NCI-H128 (cell line): ENCODE measurements around the gene AAGAB.

Experiments
- DNase-seq: peaks from one replicate; lab custom pipeline; 2025; ENCODE audit not compliant: unreplicated experiment; lab: John Stamatoyannopoulos, UW

AAGAB gene

DNA sequence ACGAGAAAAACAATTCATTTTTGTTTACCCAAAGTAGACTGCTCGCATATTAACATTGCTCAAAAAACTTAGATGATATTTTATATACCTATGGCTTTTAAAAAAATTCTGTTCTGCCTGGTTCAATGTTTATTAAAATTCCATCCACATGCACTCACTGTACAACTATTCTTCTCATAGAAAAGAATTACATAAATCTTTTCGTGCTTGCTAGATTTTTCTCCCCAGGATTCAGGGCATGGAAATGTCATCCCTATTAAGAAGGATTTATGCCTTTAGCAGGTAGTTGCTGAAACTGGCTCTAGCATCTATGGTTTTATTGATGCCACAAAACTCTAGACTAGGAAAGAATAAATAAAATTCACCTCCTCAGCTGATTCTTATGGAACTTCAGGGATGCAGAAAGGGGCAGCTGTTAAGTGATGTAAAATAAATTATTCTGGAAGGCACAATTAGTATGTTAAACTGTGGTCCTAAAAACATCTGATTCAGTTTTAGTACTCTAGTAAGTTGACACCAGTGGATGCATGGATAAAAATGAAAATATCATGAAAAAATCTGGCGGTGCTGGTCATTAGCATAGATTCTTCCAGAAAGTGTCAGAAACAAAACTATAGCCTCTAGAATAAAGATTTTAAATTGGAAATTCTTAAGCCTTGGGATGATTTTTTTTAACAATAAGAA, 41.6 kb downstream of the AAGAB start:
- no peak for DNase-seq

DNA sequence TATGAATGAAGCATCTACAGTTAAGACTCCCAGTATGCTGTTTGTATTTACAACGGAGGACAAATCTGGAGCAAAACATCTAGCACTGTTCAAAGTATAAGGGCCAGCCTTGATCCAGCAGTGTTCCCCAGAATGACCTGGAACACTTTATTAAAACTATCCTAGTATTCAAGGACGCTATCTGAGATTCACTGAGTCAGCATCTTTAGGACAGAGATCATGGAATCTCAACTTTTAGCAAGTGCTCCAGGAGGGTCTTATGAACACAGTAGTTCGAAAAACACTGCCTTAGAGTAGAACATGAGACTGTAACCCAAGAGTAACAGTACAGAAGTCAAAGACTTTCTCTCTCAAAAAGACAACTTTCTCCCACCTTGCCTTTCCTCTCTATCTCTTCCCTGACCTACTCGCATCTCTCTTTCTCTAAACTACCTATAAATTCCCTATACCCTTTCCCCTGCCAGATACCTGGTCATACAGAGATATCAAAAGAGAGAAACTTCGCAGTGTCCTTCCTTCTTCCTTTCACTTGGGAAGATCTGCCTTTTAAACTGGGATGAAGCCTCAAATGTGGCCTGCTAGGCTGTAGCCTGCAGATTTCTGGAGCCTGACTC, 43.8 kb downstream of the AAGAB start:
- no peak for DNase-seq

DNA sequence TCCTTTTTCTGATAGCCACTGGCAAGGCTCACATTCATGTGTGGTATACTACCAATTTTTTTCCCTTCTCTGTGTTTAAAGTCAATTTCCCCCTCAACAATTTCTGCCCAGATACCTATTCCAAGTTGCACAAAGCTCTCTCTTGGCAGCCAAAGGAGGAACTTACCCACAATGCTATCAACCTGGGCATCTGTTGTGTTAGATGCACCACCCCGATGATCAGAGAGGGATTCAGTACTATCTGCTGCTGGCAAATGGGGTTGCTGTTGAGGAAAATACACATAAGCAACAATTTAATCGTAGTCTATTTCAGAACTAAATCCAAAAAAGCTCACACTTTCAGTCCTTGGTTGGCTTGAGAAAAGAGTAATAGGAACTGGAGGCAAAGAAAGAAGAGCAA, 46.1 kb downstream of the AAGAB start:
- no peak for DNase-seq

GRCh38 chr15:67207555-67208207, 46.8 kb downstream of the AAGAB start:
- DNase-seq, result no peak

DNA sequence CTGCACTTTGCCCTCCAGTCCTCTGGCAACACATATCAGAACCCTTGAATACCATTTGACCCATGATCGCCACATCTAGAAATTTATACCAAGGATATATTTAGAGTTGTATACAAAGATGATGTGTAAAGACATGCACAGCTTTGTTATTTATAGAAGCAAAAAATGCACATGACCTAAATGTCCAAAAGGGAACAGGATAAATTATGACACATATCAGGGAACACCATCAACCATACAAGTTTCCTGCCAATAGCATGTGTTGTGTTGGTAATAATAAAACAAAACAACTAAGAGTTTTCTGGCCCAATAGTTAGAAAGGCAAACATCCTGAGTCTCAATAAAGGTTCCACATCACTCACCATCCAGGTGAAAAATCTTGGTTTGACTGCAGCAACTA, 51.5 kb downstream of the AAGAB start:
- no peak for DNase-seq

- no peak for DNase-seq
These were observed 52.4 kb downstream of the AAGAB start for GRCh38 chr15:67202091-67202490.

DNA sequence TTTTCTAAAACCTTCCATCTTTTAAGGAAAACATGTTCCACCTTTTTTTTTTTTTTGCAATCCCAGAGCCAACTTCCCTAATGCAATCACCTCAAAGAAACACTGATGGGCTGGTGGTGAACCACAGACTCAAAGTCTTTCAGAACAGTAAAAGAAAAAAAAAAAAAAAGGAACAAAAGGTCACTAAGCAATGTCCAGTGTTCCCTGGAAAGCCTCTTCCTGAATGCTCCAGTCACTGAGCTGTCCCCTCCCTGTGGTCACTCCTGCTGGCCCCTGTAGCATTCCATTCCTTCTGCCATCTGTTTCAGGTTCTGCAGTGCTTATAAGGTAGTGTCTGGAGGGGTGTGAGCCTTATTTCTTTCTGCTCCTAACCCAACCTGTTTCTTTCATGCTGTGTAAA, 53.3 kb downstream of the AAGAB start:
- no peak for DNase-seq

GRCh38 chr15:67199881-67200763, 54.3 kb downstream of the AAGAB start:
- no peak for DNase-seq

- DNase-seq, result no peak
These were observed 55.1 kb downstream of the AAGAB start for GRCh38 chr15:67199391-67199790.

DNA sequence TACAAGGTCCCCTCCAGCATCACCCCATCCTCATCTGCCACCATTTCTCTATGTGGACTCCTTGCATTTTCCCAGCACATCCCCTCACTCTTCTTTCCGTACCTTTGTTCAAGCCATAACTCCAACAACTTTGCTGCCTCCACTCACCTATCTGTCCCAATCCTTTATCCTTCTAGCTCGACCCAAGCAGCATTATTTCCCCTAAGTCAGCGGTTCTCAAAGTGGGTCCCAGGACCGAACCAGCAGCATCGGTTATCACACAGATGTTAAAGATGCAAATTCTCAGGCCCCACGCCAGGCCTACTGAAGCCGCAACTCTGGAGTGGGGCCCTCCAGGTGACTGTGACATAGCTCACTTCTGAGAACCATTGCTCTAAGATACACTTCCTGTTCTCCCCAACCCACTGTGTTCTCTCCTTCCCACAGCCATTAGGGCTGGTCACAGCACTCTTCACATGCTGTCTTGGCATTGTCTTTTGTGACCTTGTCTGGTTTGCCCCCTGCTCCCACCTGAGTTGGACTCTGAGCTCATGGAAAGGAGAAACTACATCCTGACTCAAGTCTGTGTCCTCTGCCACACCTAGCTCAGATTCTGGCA, 56.2 kb downstream of the AAGAB start:
- DNase-seq, result no peak

- DNase-seq, result no peak
These were observed 57.1 kb downstream of the AAGAB start for GRCh38 chr15:67197364-67197695.

DNA sequence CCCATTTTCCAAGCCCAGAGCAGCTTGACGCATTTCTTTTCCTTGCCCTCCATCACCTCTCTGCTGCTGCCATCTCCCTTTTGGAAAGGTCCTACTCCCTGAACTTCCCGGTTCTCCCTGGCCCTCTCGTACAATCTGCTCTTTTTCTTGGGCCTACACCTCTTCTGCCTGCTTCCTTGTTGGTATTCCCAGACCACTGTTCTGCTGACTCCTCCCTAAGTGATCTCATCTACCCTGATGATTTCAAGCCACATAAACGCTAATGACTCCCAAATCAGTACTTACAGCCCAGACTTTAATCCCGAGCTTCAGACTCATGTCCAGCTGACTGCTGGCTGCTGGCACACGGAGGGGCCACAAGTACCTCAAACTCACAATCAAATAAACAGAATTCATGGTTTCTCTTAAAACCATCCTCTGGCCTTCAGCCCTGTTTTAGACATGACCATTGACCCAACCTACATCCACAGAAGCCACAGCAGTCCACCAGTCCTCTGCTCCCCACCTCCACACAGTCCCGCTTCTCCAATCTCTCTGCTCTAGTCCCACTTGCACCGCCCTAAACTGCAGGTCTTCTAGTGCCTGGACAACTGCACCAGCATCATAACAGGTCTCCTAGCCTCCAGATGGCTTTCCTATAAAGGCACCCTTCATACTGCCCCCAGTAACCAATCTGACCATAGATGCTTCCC, 57.6 kb downstream of the AAGAB start:
- no peak for DNase-seq

DNA sequence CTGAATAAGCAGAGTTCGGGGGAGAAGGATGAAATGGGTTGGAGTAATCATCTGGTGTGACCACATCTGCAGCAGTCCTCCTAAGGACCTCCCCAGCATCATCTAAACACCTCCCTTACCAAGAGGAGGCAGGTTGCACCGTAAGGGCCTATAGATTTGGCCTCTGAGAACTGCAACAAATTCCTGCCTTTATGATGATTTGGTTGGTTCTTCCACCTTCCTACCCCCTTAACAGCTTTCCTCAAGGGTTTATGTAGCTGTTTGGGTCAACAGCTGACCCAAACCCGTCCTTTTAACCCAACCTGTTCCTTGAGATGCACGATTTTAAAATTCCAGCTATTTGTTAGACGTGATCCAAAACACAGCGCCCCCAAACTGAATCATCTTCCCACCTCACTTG, 58.2 kb downstream of the AAGAB start:
- no peak for DNase-seq

- DNase-seq, result no peak
These were observed 59.2 kb downstream of the AAGAB start for GRCh38 chr15:67195305-67195704.

DNA sequence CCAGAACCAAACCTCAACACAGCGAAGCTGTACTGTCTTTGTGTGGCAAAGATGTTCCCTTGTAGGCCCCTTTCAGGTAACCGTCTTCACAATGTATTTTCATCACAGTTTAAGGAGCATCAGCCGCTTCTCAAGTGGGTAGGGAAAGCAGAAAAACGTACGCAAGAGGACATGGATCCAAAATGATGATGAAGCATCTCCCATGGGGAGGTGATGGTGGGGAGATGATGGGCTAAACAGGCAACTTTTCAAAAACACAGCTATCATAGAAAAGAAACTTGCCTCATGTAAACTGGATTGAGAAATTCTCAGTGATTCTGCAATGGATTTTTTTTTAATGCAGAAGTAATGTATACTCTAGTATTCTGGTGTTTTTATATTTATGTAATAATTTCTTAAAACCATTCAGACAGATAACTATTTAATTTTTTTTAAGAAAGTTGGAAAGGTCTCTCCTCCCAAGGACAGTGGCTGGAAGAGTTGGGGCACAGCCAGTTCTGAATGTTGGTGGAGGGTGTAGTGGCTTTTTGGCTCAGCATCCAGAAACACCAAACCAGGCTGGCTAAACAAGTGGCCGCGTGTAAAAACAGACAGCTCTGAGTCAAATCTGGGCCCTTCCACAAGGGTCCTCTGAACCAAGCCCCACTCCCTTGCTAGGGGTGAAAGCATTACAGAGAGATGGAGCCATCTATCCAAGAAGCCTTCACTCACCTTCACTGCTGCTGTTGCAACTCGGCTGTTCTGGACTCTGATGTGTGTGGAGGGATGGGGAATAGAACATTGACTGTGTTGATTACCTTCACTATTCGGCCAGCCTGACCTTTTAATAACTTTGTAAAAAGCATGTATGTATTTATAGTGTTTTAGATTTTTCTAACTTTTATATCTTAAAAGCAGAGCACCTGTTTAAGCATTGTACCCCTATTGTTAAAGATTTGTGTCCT, 60.0 kb downstream of the AAGAB start:
- no peak for DNase-seq

DNA sequence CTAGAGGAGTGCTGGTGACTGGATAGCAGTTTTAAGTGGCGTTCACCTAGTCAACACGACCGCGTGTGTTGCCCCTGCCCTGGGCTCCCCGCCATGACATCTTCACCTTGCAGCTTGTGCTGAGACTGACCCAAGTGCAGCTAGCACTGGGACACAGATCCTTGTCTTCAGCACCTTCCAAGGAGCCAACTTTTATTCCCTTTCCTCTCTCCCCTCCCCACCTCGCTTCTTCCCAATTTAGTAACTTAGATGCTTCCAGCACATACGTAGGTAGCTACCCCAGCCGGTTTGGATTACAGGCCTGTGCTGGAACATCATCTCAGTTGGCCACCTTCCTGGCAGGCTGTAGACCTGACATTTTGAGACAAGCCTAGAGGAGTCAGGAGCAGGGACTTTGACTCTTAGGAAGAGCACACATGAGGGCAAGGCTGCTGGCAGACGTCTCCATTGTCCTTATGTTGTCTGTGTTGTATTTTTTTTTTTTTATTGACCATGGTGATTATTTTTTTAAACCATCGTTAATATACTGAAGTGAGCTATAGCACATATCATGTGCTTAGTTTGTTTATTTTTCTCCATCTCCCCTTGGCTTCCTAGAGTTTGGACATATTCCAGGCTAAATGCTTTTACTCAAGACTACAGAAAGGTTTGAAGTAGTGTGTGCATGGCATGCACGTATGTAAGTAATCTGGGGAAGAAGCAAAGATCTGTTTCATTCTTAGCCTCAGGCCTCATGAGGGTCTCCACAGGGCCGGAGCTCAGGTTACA, 61.1 kb downstream of the AAGAB start:
- DNase-seq, result no peak

DNA sequence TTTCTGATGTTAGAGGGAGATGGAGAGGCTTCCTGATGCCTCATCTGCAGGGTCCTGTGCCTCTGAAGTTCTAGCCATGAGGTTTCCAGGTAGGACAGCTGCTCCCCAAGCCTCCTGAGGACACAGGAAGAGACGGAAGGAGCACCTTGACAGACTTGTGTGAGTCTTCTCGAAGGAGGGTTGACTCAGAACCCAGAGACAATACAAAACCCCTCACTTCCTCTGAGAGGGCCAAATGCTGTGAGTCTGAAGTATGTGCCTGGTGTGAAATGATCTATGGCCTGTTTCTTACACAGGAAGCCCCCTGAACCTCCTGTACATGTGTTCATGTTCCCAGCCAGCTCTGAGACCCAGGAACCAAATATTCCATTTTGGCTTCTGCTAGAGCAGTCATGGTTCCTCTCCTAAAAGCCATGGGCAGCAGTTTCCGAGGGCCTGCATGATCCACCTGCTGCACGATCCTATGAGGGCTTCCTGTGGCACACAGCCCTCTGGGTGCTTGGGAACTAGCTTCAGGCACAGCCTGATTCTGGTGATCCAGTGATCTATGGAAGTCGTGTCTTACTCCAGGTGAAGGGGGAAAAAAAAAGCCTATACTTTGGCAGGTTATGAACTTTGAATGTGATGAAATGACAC, 62.2 kb downstream of the AAGAB start:
- DNase-seq, result no peak

DNA sequence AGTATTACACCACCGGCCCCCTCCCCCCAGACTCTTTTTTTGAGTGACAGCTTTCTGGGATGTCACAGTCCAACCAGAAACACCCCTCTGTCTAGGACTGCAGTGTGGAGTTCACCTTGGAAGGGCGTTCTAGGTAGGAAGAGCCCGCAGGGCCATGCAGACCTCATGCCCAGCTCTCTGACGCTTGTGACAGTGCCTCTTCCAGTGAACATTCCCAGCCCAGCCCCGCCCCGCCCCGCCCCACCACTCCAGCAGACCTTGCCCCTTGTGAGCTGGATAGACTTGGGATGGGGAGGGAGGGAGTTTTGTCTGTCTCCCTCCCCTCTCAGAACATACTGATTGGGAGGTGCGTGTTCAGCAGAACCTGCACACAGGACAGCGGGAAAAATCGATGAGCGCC, 63.6 kb downstream of the AAGAB start:
- DNase-seq, result no peak
